Activated CD4-positive, alpha-beta T cell treated with anti-CD3 and anti-CD28 coated beads, Interleukin-2, amount 10 ng/mL, durations not matched to agents 7 days and 5 days (primary cell): ENCODE results near the gene SLC26A5. TPM values are rescaled to one million over a fixed set of nuclear protein-coding genes. Genes with fewer than 3 reads are reported as not detected.
"Not testable (repeated sequence)": the region's sequence is repeated elsewhere in the genome, so short reads cannot be mapped to it uniquely, and the experiment has no call there.

Experiments
- CTCF ChIA-PET: fragments of 350-600 bp; sonication (Branson Sonifier 250); formaldehyde crosslinking; loops from one replicate; lab custom pipeline; 2021; ENCODE audit warnings: antibody characterized with exemption; lab: Charles Lee
- POLR2A ChIA-PET: fragments of 350-600 bp; sonication (Branson Sonifier 250); formaldehyde crosslinking; loops from one replicate; lab custom pipeline; 2021; ENCODE audit warnings: antibody characterized with exemption; lab: Charles Lee
- DNase-seq: peaks from one replicate; pipeline ENCODE4 v3.0.0-alpha.2; 2020
- H3K27ac Mint-ChIP-seq: one replicate; pipeline ENCODE4 v1.8.0; 2021; ENCODE audit warnings: mild to moderate bottlenecking, moderate library complexity, mixed read lengths
- H3K27me3 Mint-ChIP-seq: one replicate; pipeline ENCODE4 v1.8.0; 2021; ENCODE audit warnings: mixed read lengths
- H3K36me3 Mint-ChIP-seq: one replicate; pipeline ENCODE4 v1.8.0; 2021; ENCODE audit warnings: low read depth, mixed read lengths
- H3K4me1 Mint-ChIP-seq: one replicate; pipeline ENCODE4 v1.8.0; 2021; ENCODE audit warnings: mixed read lengths
- H3K4me3 Mint-ChIP-seq: one replicate; pipeline ENCODE4 v1.8.0; 2021; ENCODE audit warnings: mild to moderate bottlenecking, moderate library complexity, mixed read lengths
- H3K9me3 Mint-ChIP-seq: one replicate; pipeline ENCODE4 v1.8.0; 2021; ENCODE audit warnings: mixed read lengths
- total RNA-seq, 2 experiments: library from RNA; stranded (reverse); gene quantifications; one replicate each; pipeline ENCODE4 v1.2.3, GENCODE V29; 2021

SLC26A5 gene
- total RNA-seq, 2 experiments from 2014 or later = not detected

- Mint-ChIP-seq H3K9me3 (no peaks in the 10 kb centered on the region), H3K27ac (no peak overlapping the region), H3K4me3 (no peak overlapping the region), H3K36me3 (no peaks in the 10 kb centered on the region), H3K4me1 (peaks cover 3% of the 10 kb centered on the region), H3K27me3 (peaks cover 26% of the 10 kb centered on the region)
- POLR2A ChIA-PET = no interaction called here
- DNase-seq = no peak
- CTCF ChIA-PET = no interaction called here
Observed at GRCh38 chr7:103432712-103433111, 13.3 kb downstream of the SLC26A5 start.

DNA sequence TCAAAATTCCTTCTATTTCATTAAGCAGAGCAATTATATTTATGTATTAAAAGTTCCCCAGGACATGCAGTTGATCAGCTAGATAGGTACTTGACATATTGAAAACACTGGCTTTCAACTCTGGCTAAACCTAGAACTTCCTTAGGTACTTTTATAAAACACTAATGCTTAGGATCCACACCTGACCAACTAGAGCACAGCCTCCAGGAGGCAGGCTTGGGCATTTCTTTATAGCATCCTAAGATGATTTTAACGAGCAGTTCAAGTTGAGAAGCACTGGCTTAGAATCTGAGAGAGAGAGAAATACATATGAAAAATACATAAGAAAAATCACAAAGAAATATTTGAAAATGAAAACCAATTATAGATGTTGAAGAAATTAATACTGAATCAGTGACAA lies 20.8 kb downstream of the SLC26A5 start:
- Mint-ChIP-seq H3K36me3 (no peaks in the 10 kb centered on the region), H3K27me3 (peaks cover 17% of the 10 kb centered on the region), H3K9me3 (no peaks in the 10 kb centered on the region), H3K4me1 (no peaks in the 10 kb centered on the region), H3K4me3 (no peak overlapping the region), H3K27ac (no peak overlapping the region)
- no peak for DNase-seq
- ChIA-PET POLR2A (no interaction called here), CTCF (no interaction called here)

DNA sequence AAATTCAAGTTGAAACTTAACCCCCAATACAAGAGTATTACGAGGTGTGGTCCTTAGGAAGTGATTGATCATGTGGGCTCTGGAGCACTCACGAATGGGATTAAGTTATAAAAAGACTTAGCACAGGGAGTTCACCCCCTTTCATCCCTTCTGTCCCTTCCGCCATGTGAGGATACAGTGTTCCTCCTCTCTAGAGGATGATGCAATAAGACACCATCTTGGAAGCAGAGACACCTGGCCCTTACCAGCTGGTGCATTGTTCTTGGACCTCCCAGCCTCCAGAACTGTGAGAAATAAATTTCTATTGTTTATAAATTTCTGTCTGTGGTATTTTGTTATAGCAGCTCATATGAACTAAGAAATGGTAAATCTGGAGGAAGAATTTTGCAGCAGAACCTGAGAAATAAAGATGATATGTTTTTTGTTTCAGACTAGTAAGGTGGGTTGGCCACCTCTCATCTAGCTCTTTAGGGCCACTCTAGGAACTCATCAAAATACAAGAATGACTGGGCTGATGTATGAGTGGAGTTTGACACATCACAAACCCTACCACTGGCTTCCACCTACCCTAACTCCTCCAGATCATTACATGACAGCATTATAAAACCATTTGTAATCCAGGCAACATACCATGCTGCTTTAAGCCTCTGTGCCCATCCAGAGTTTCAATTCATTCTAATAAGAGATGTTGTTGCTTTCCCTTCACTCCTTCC lies 22.4 kb downstream of the SLC26A5 start:
- H3K4me1 Mint-ChIP-seq = no peaks in the 10 kb centered on the region
- no peak overlapping the region for H3K4me3 Mint-ChIP-seq
- no peak for DNase-seq
- H3K27ac Mint-ChIP-seq = no peak overlapping the region
- H3K27me3 Mint-ChIP-seq = peaks cover 17% of the 10 kb centered on the region
- H3K9me3 Mint-ChIP-seq = no peaks in the 10 kb centered on the region
- CTCF ChIA-PET = interaction anchor here (0.8 kb wide), 1 partner anchor 14 kb away, joined by 4 read pairs; no protein-coding TSS in a partner anchor
- H3K36me3 Mint-ChIP-seq = no peaks in the 10 kb centered on the region
- POLR2A ChIA-PET = no interaction called here

GRCh38 chr7:103420857-103421384 lies 25.1 kb downstream of the SLC26A5 start:
- Mint-ChIP-seq H3K9me3 (no peaks in the 10 kb centered on the region), H3K27ac (no peak overlapping the region), H3K36me3 (no peaks in the 10 kb centered on the region), H3K4me1 (no peaks in the 10 kb centered on the region), H3K4me3 (no peak overlapping the region), H3K27me3 (peaks cover 19% of the 10 kb centered on the region)
- DNase-seq = no peak
- ChIA-PET POLR2A (no interaction called here), CTCF (interaction anchor here (1.2 kb wide), 1 partner anchor 14 kb away, joined by 3 read pairs; no protein-coding TSS in a partner anchor)

- no peaks in the 10 kb centered on the region for H3K9me3 Mint-ChIP-seq
- ChIA-PET CTCF (no interaction called here), POLR2A (no interaction called here)
- no peak overlapping the region for H3K4me3 Mint-ChIP-seq
- H3K27me3 Mint-ChIP-seq = peaks cover 22% of the 10 kb centered on the region
- DNase-seq = no peak
- H3K27ac Mint-ChIP-seq = no peak overlapping the region
- no peaks in the 10 kb centered on the region for H3K36me3 Mint-ChIP-seq
- H3K4me1 Mint-ChIP-seq = no peaks in the 10 kb centered on the region
Observed at GRCh38 chr7:103418241-103418640, 27.8 kb downstream of the SLC26A5 start.

DNA sequence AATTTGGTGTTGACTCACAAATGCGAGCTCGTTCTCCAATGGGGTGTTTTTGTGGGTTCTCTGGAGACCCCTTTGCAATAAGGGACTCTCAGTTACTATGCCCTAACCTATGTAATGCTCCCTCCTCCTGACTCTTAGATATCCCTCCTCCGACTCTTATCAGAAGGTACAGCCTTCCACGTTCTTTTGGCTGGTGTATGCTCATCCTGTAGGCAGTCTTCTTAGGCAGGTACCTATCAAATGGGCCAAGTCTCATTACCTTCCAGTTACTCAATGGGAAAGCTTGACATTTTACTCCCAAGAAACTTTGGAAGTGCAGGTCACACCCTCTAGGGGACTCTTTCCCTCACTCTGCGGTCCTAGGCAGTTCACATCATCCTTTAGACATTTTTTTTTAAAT lies 32.6 kb downstream of the SLC26A5 start:
- H3K4me3 Mint-ChIP-seq = no peak overlapping the region
- H3K9me3 Mint-ChIP-seq = no peaks in the 10 kb centered on the region
- no peak for DNase-seq
- H3K4me1 Mint-ChIP-seq = no peaks in the 10 kb centered on the region
- ChIA-PET CTCF (no interaction called here), POLR2A (interaction anchor here (0.5 kb wide), 1 partner anchor 83 kb away, joined by 8 read pairs; no protein-coding TSS in a partner anchor)
- no peaks in the 10 kb centered on the region for H3K36me3 Mint-ChIP-seq
- peaks cover 21% of the 10 kb centered on the region for H3K27me3 Mint-ChIP-seq
- no peak overlapping the region for H3K27ac Mint-ChIP-seq

GRCh38 chr7:103412151-103412550 lies 33.9 kb downstream of the SLC26A5 start:
- Mint-ChIP-seq H3K9me3 (no peaks in the 10 kb centered on the region), H3K27ac (no peak overlapping the region), H3K36me3 (no peaks in the 10 kb centered on the region), H3K4me3 (no peak overlapping the region), H3K4me1 (no peaks in the 10 kb centered on the region), H3K27me3 (peaks cover 19% of the 10 kb centered on the region)
- no peak for DNase-seq
- CTCF ChIA-PET = no interaction called here
- POLR2A ChIA-PET = interaction anchor here (0.7 kb wide), 1 partner anchor 105 kb away, joined by 3 read pairs; no protein-coding TSS in a partner anchor

- H3K4me1 Mint-ChIP-seq, DNase-seq, H3K4me3 Mint-ChIP-seq, POLR2A ChIA-PET, H3K36me3 Mint-ChIP-seq, H3K9me3 Mint-ChIP-seq, H3K27ac Mint-ChIP-seq: not testable (repeated sequence)
- CTCF ChIA-PET = interaction anchor here (0.6 to 1.4 kb wide), 3 partner anchors 14 to 74 kb away, joined by 3 read pairs; no protein-coding TSS in a partner anchor
- H3K27me3 Mint-ChIP-seq = peaks cover 15% of the 10 kb centered on the region
Observed at GRCh38 chr7:103405789-103406613, 40.0 kb downstream of the SLC26A5 start.

DNA sequence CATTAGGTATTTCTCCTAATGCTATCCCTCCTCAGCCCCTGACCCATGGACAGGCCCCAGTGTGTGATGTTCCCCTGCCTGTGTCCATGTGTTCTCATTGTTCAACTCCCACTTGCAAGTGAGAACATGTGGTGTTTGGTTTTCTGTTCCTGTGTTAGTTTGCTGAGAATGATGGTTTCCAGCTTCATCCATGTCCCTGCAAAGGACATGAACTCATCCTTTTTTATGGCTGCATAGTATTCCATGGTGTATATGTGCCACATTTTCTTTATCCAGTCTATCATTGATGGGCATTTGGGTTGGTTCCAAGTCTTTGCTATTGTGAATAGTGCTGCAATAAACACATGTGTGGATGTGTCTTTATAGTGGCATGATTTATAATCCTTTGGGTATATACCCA lies 46.3 kb downstream of the SLC26A5 start:
- CTCF ChIA-PET = not testable (repeated sequence)

DNA sequence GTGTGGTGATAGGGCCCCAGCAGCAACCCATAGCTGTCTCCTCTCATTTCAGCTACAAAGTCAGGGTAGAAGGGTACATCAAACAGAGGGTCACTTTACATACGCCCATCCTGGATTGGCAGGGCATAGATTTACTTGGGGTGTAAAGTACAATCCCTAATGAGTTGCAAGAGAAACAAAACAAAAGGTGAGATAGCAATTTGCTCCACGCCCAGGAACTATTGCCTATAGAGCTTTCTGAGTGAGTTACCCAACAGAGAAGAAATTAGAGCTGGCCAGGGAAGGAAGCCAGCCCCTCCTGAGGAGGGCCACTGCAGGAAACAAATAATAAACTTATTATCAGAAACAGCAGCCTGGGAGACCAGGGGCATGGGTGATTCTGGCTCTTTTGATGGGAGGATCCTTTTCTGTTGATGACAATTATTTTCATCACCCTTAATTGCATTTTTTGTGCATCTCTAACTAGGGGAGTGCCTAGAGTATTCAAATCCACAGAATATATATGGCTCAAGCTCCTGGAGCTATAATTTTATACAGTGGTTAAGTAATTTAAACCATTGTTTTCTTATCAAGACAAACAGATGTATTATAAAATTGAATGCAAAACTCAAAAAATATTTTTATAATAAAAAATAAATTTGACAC lies 47.4 kb downstream of the SLC26A5 start:
- H3K9me3 Mint-ChIP-seq = no peaks in the 10 kb centered on the region
- DNase-seq = no peak
- peaks cover 16% of the 10 kb centered on the region for H3K27me3 Mint-ChIP-seq
- no peak overlapping the region for H3K4me3 Mint-ChIP-seq
- no peaks in the 10 kb centered on the region for H3K4me1 Mint-ChIP-seq
- H3K36me3 Mint-ChIP-seq = no peaks in the 10 kb centered on the region
- H3K27ac Mint-ChIP-seq = no peak overlapping the region
- CTCF ChIA-PET = interaction anchor here (1.0 kb wide), 1 partner anchor 10 kb away, joined by 4 read pairs; no protein-coding TSS in a partner anchor
- POLR2A ChIA-PET = no interaction called here

More for the DNA sequence above, 46.3 kb downstream of the SLC26A5 start:
- POLR2A ChIA-PET, H3K4me3 Mint-ChIP-seq, DNase-seq, H3K9me3 Mint-ChIP-seq, H3K4me1 Mint-ChIP-seq, H3K36me3 Mint-ChIP-seq, H3K27ac Mint-ChIP-seq: not testable (repeated sequence)
- peaks cover 19% of the 10 kb centered on the region for H3K27me3 Mint-ChIP-seq

GRCh38 chr7:103396471-103396870 lies 49.5 kb downstream of the SLC26A5 start:
- Mint-ChIP-seq H3K4me3 (no peak overlapping the region), H3K27me3 (peaks cover 6% of the 10 kb centered on the region), H3K4me1 (no peaks in the 10 kb centered on the region), H3K9me3 (no peaks in the 10 kb centered on the region), H3K27ac (no peak overlapping the region), H3K36me3 (no peaks in the 10 kb centered on the region)
- no peak for DNase-seq
- ChIA-PET CTCF (no interaction called here), POLR2A (no interaction called here)

GRCh38 chr7:103395071-103395470 lies 50.9 kb downstream of the SLC26A5 start:
- POLR2A ChIA-PET = no interaction called here
- Mint-ChIP-seq H3K27ac (no peak overlapping the region), H3K4me1 (no peaks in the 10 kb centered on the region), H3K36me3 (no peaks in the 10 kb centered on the region), H3K9me3 (no peaks in the 10 kb centered on the region), H3K4me3 (no peak overlapping the region), H3K27me3 (peaks cover under 1% of the 10 kb centered on the region)
- CTCF ChIA-PET = no interaction called here
- no peak for DNase-seq
